HepG2 (cell line): ENCODE measurements around the gene STRIP1. TPM values are rescaled to one million over a fixed set of nuclear protein-coding genes. Genes with fewer than 3 reads are reported as not detected.
A peak's percentile ranks its signal among the peaks of the same experiment; 100 is the strongest.

ENCODE experiments used
- ASH2L ChIP-seq: fragments of 300-600, 200-600 bp; sonication (generic); IDR thresholded peaks from 2 replicates; pipeline ENCODE4 v1.7.0; 2017; ENCODE audit warnings: low read depth, mild to moderate bottlenecking, moderate library complexity, mixed read lengths, low read length; ENCODE audit not compliant: insufficient read length
- BCLAF1 ChIP-seq: fragments of 450-650 bp; IDR thresholded peaks from 2 replicates; pipeline ENCODE4 v1.6.1; 2017; ENCODE audit warnings: mild to moderate bottlenecking
- BRD4 ChIP-seq: sonication (generic); formaldehyde crosslinking; IDR thresholded peaks from 2 replicates; pipeline ENCODE4 v1.4.0; 2020; ENCODE audit warnings: missing genetic modification reagents
- CERS6 ChIP-seq: sonication (generic); formaldehyde crosslinking; IDR thresholded peaks from 2 replicates; pipeline ENCODE4 v1.5.0; 2020; ENCODE audit warnings: missing genetic modification reagents
- FOXA3 ChIP-seq: IDR thresholded peaks from 2 replicates; pipeline ENCODE4 v1.6.1; 2016; ENCODE audit warnings: missing genetic modification reagents, missing compliant biosample characterization
- HES4 ChIP-seq: sonication (generic); formaldehyde crosslinking; IDR thresholded peaks from 2 replicates; pipeline ENCODE4 v1.9.0; 2021; ENCODE audit warnings: mild to moderate bottlenecking, missing genetic modification reagents, borderline replicate concordance
- HMGXB4 ChIP-seq, 2 experiments: sonication (generic) in 1 of 2; formaldehyde crosslinking in 1 of 2; IDR thresholded peaks; 2 replicates each; pipeline versions ENCODE4 v1.4.0 to v1.6.1; 2018 to 2020; ENCODE audit warnings: missing genetic modification reagents in 2 of 2, borderline replicate concordance in 1 of 2, low read depth in 1 of 2, mild to moderate bottlenecking in 1 of 2, missing biosample characterization in 1 of 2
- KDM6A ChIP-seq: IDR thresholded peaks from 2 replicates; pipeline ENCODE4 v1.6.1; 2016; ENCODE audit warnings: low read depth
- PTBP1 ChIP-seq: fragments of 200-400 bp; formaldehyde crosslinking; IDR thresholded peaks from 2 replicates; pipeline ENCODE4 v1.6.1; 2018; ENCODE audit warnings: low read length, low read depth; ENCODE audit not compliant: poor library complexity, severe bottlenecking
- RBM39 ChIP-seq: fragments of 200-400 bp; formaldehyde crosslinking; IDR thresholded peaks from one replicate; pipeline ENCODE4 v1.6.1; 2018; ENCODE audit warnings: antibody characterized with exemption, mild to moderate bottlenecking, low read depth, low read length; ENCODE audit not compliant: poor library complexity, severe bottlenecking
- SYNCRIP ChIP-seq: fragments of 200-400 bp; formaldehyde crosslinking; IDR thresholded peaks from 2 replicates; pipeline ENCODE4 v1.6.1; 2018; ENCODE audit warnings: mild to moderate bottlenecking, low read depth, low read length; ENCODE audit not compliant: insufficient read depth
- THAP11 ChIP-seq: IDR thresholded peaks from 2 replicates; pipeline ENCODE4 v1.6.1; 2016; ENCODE audit warnings: missing biosample characterization, missing genetic modification reagents
- XBP1 ChIP-seq: sonication (generic); formaldehyde crosslinking; IDR thresholded peaks from 2 replicates; pipeline ENCODE4 v1.5.0; 2020; ENCODE audit warnings: missing genetic modification reagents
- ZFP1 ChIP-seq: IDR thresholded peaks from 2 replicates; pipeline ENCODE4 v1.6.1; 2016
- ZNF235 ChIP-seq: sonication (generic); formaldehyde crosslinking; IDR thresholded peaks from 2 replicates; pipeline ENCODE4 v1.8.1; 2023; ENCODE audit warnings: mild to moderate bottlenecking, missing genetic modification reagents, borderline replicate concordance
- ZNF577 ChIP-seq: sonication (generic); formaldehyde crosslinking; IDR thresholded peaks from 2 replicates; pipeline ENCODE4 v1.4.0; 2020; ENCODE audit warnings: mild to moderate bottlenecking, low read depth, missing genetic modification reagents, borderline replicate concordance
- ZNF740 ChIP-seq: sonication (generic); formaldehyde crosslinking; IDR thresholded peaks from 2 replicates; pipeline ENCODE4 v1.4.0; 2020; ENCODE audit warnings: missing genetic modification reagents
- ZNF747 ChIP-seq: sonication (generic); formaldehyde crosslinking; IDR thresholded peaks from 2 replicates; pipeline ENCODE4 v1.8.1; 2023; ENCODE audit warnings: missing genetic modification reagents, mild to moderate bottlenecking, borderline replicate concordance
- ZNF761 ChIP-seq: sonication (generic); formaldehyde crosslinking; conservative IDR thresholded peaks from 2 replicates; pipeline ENCODE4 v1.4.0; 2020; ENCODE audit warnings: mild to moderate bottlenecking, missing genetic modification reagents
- ZNF770 ChIP-seq: sonication (generic); formaldehyde crosslinking; IDR thresholded peaks from 2 replicates; pipeline ENCODE4 v1.5.0; 2020; ENCODE audit warnings: mild to moderate bottlenecking, missing genetic modification reagents
- ZNF816 ChIP-seq: sonication (generic); formaldehyde crosslinking; IDR thresholded peaks from 2 replicates; pipeline ENCODE4 v1.8.0; 2022; ENCODE audit warnings: missing genetic modification reagents, mild to moderate bottlenecking, borderline replicate concordance
- polyA plus RNA-seq, 8 experiments: library from polyadenylated mRNA; depleted of rRNA in 3 of 8; stranded (reverse) in 7 of 8; unstranded in 1 of 8; fragments of >200 nt; fragmentation: Illumina TruSeq in 4 of 8; extraction: Trizol in 4 of 8; gene quantifications; 2 replicates each; pipeline versions ENCODE4 v1.2.1 to v1.2.3, GENCODE V29; 2011 to 2016; ENCODE audit warnings: low read depth in 4 of 8, missing spikeins in 1 of 8, mixed read lengths in 1 of 8; ENCODE audit not compliant: insufficient read depth in 1 of 8
- total RNA-seq, 5 experiments: library from RNA; depleted of rRNA; stranded (reverse); fragments of >200 nt; fragmentation: Illumina TruSeq; extraction: Trizol; gene quantifications; 2 replicates each; pipeline ENCODE4 v1.2.3, GENCODE V29; 2016; ENCODE audit warnings: low read depth in 1 of 5

STRIP1 gene
- total and polyA plus RNA-seq, 2 of the 13 experiments (the other 11 are each of a cell fraction or from before 2014, with no cell fraction given): 20.9 to 27.9 TPM

- TF ChIP-seq SYNCRIP (no peak), ZNF770 (no peak), THAP11 (CRISPR knock-in tag) (peak; percentile 92), ZNF747 (no peak), ZNF740 (0 out of 2 replicates have a peak, but pooled peaks have one; percentile 19), HMGXB4 (CRISPR knock-in tag; IDR thresholded peaks at IDR 0.05; ENCODE audit: borderline replicate concordance in 1 of 2, low read depth in 1 of 2) (peak in 1 of 2 experiments; percentile 52; a peak in 2 of 4 replicates), KDM6A (CRISPR knock-in tag) (no peak), PTBP1 (no peak), ZNF235 (CRISPR knock-in tag) (0 out of 2 replicates have a peak, but pooled peaks have one; percentile 28), CERS6 (no peak), RBM39 (peak; percentile 79), ZNF577 (CRISPR knock-in tag) (no peak), ZFP1 (CRISPR knock-in tag) (no peak), FOXA3 (CRISPR knock-in tag) (peak; percentile 86), BRD4 (CRISPR knock-in tag) (no peak; the same call in 1 of the 2 replicates), BCLAF1 (no peak), ZNF761 (CRISPR knock-in tag) (no peak), ASH2L (peak; percentile 91), XBP1 (CRISPR knock-in tag) (no peak), ZNF816 (no peak), HES4 (CRISPR knock-in tag) (no peak)
These were observed at the start of gene STRIP1 (continued) for GRCh38 chr1:110034451-110035235.
